Tibial nerve (tissue), 4 donors: Measurements from ENCODE around the gene AKT3. TPM values are rescaled to one million over a fixed set of nuclear protein-coding genes. Genes with fewer than 3 reads are reported as not detected.
"Not testable (repeated sequence)": the region's sequence is repeated elsewhere in the genome, so short reads cannot be mapped to it uniquely, and the experiment has no call there.

Source experiments
- DNase-seq, 2 donors: peaks; one replicate each; pipeline ENCODE4 v3.0.0-alpha.2; 2019; ENCODE audit warnings: low spot score in 2 of 2
- H3K27ac ChIP-seq, 4 donors: fragments of 200-600 bp; sonication (generic) in 3 of 4; one replicate each; pipeline ENCODE4 v1.5.1; 2017 to 2019; ENCODE audit warnings: mild to moderate bottlenecking in 1 of 4
- H3K27me3 ChIP-seq, 2 donors: fragments of 200-600 bp; sonication (generic) in 1 of 2; one replicate each; pipeline versions ENCODE4 v1.5.1 to v1.6.0; 2017 to 2019
- H3K36me3 ChIP-seq, 3 donors: fragments of 200-600 bp; sonication (generic); one replicate each; pipeline ENCODE4 v1.5.1; 2018 to 2019
- H3K4me1 ChIP-seq, 4 donors: fragments of 200-600 bp; sonication (generic) in 3 of 4; one replicate each; pipeline ENCODE4 v1.5.1; 2017 to 2019
- H3K4me3 ChIP-seq, 4 donors: fragments of 200-600 bp; sonication (generic) in 3 of 4; one replicate each; pipeline ENCODE4 v1.5.1; 2017 to 2019; ENCODE audit warnings: mild to moderate bottlenecking in 1 of 4, moderate library complexity in 1 of 4
- H3K9me3 ChIP-seq, 4 donors: fragments of 200-600 bp; sonication (generic) in 3 of 4; one replicate each; pipeline ENCODE4 v1.5.1; 2017 to 2019
- CTCF ChIP-seq, 5 experiments: fragments of 200-600 bp in 3 of 5; fragments of 450-650 bp in 2 of 5; sonication (generic) in 3 of 5; IDR thresholded peaks; one replicate each; pipeline ENCODE4 v1.5.1; 2016 to 2019; ENCODE audit warnings: antibody characterized with exemption in 5 of 5, mild to moderate bottlenecking in 3 of 5, moderate library complexity in 2 of 5
- EP300 ChIP-seq, 2 donors: sonication (generic); formaldehyde crosslinking; IDR thresholded peaks; one replicate each; pipeline ENCODE4 v1.6.1; 2017; ENCODE audit warnings: antibody characterized with exemption in 2 of 2, mild to moderate bottlenecking in 1 of 2
- POLR2A ChIP-seq, 2 donors: fragments of 450-650 bp; IDR thresholded peaks; one replicate each; pipeline ENCODE4 v1.6.1; 2017; ENCODE audit warnings: antibody characterized with exemption in 2 of 2, mild to moderate bottlenecking in 2 of 2, moderate library complexity in 2 of 2
- WGBS, 2 donors: methylation state at CpG; one replicate each; pipeline ENCODE4 v1.1.5; 2018; 5-methylcytosine and 5-hydroxymethylcytosine counted together
- total RNA-seq, 4 donors: library from RNA; depleted of rRNA; stranded (reverse); fragments of >200 nt; gene quantifications; one replicate each; pipeline ENCODE4 v1.1.0, GENCODE V29; 2016

The AKT3 gene
- total RNA-seq, 4 donors from 2014 or later, result 58.8 to 76.0 (median 69.2) TPM

GRCh38 chr1:243884603-243885002 is 34.6 kb upstream of the AKT3 start:
- WGBS, 2 donors, result 43 to 48% methylated on average over 5 of the region's 5 CpGs
- Histone ChIP-seq H3K4me1 (no peaks in the 10 kb centered on the region), H3K27ac (no peak overlapping the region), H3K36me3 (no peaks in the 10 kb centered on the region), H3K4me3 (no peak overlapping the region), H3K9me3 (no peaks in the 10 kb centered on the region), H3K27me3 (no peaks in the 10 kb centered on the region)
- TF ChIP-seq CTCF (IDR thresholded peaks at IDR 0.05) (no peak), POLR2A (IDR thresholded peaks at IDR 0.05) (no peak), EP300 (IDR thresholded peaks at IDR 0.05) (no peak)
- DNase-seq, result no peak

- no peak overlapping the region for H3K27ac ChIP-seq
- 83 to 93% methylated on average over 2 of the region's 2 CpGs for WGBS, 2 donors
- no peak for TF ChIP-seq EP300 (IDR thresholded peaks at IDR 0.05)
- no peak for TF ChIP-seq POLR2A (IDR thresholded peaks at IDR 0.05)
- TF ChIP-seq CTCF (IDR thresholded peaks at IDR 0.05), result no peak
- H3K9me3 ChIP-seq, result no peaks in the 10 kb centered on the region
- no peak for DNase-seq
- no peaks in the 10 kb centered on the region for H3K4me1 ChIP-seq
- no peak overlapping the region for H3K4me3 ChIP-seq
- H3K27me3 ChIP-seq, result no peaks in the 10 kb centered on the region
- H3K36me3 ChIP-seq, result no peaks in the 10 kb centered on the region
Observed at GRCh38 chr1:243883551-243883950, 33.5 kb upstream of the AKT3 start.

- TF ChIP-seq CTCF (IDR thresholded peaks at IDR 0.05), result no peak
- no peak for TF ChIP-seq EP300 (IDR thresholded peaks at IDR 0.05)
- TF ChIP-seq POLR2A (IDR thresholded peaks at IDR 0.05), result no peak
- DNase-seq, result no peak
- H3K4me3 ChIP-seq, result no peak overlapping the region
- no peaks in the 10 kb centered on the region for H3K9me3 ChIP-seq
- WGBS, 2 donors, result 87 to 90% methylated on average over 3 of the region's 3 CpGs
- no peak overlapping the region for H3K27ac ChIP-seq
- no peaks in the 10 kb centered on the region for H3K27me3 ChIP-seq
- H3K4me1 ChIP-seq, result no peaks in the 10 kb centered on the region
- H3K36me3 ChIP-seq, result no peaks in the 10 kb centered on the region
Observed at GRCh38 chr1:243882276-243882675, 32.2 kb upstream of the AKT3 start.

GRCh38 chr1:243877058-243877457 is 27.0 kb upstream of the AKT3 start:
- WGBS, 2 donors, result 94 to 100% methylated on average over 3 of the region's 3 CpGs
- H3K9me3 ChIP-seq, result peaks cover 0 to 26% (median 3%) of the 10 kb centered on the region in 4 donors
- H3K36me3 ChIP-seq, DNase-seq, H3K4me3 ChIP-seq, H3K4me1 ChIP-seq, H3K27ac ChIP-seq, H3K27me3 ChIP-seq: not testable (repeated sequence)

- H3K9me3 ChIP-seq, result no peaks in the 10 kb centered on the region
- H3K4me3 ChIP-seq, result no peak overlapping the region
- H3K27ac ChIP-seq, result no peak overlapping the region
- peaks cover 0 to 9% (median 2%) of the 10 kb centered on the region in 4 donors for H3K4me1 ChIP-seq
- DNase-seq, result no peak
- no peaks in the 10 kb centered on the region for H3K36me3 ChIP-seq
- TF ChIP-seq POLR2A (IDR thresholded peaks at IDR 0.05) (no peak), CTCF (IDR thresholded peaks at IDR 0.05) (no peak), EP300 (IDR thresholded peaks at IDR 0.05) (no peak)
- no peaks in the 10 kb centered on the region for H3K27me3 ChIP-seq
- WGBS, 2 donors, result 86% methylated on average over 11 of the region's 11 CpGs
Observed at GRCh38 chr1:243855616-243856318, 5.7 kb upstream of the AKT3 start.
